ENCODE results near the gene ARHGAP22.

GRCh38 chr10:48602401-48603135 is 2.3 kb downstream of the ARHGAP22 start:
- no peak for TF ChIP-seq GATA2 (IDR thresholded peaks at IDR 0.05; ENCODE audit: low read depth, low read length)
- no peak for TF ChIP-seq GATA3 (IDR thresholded peaks at IDR 0.05; ENCODE audit: low read depth, low read length)
